Endodermal cell (in vitro differentiated cells): ENCODE data around the gene STOML3. TPM values are rescaled to one million over a fixed set of nuclear protein-coding genes. Genes with fewer than 3 reads are reported as not detected.

Experiments used
- DNase-seq: peaks from one replicate; pipeline ENCODE4 v3.0.0-alpha.2; 2017
- H3K27ac ChIP-seq: 2 replicates; pipeline ENCODE4 v1.5.1; 2013; ENCODE audit warnings: mild to moderate bottlenecking, low read depth, low read length, moderate library complexity
- H3K27me3 ChIP-seq: 2 replicates; pipeline ENCODE4 v1.6.1; 2013; ENCODE audit warnings: mild to moderate bottlenecking, low read length, moderate library complexity; ENCODE audit not compliant: insufficient read depth, control insufficient read depth, poor library complexity, severe bottlenecking
- H3K36me3 ChIP-seq: 2 replicates; pipeline ENCODE4 v1.7.0; 2013; ENCODE audit warnings: mild to moderate bottlenecking, low read length, moderate library complexity; ENCODE audit not compliant: control insufficient read depth, insufficient read depth
- H3K4me1 ChIP-seq: one replicate; pipeline ENCODE4 v1.7.0; 2013; ENCODE audit warnings: low read length; ENCODE audit not compliant: control insufficient read depth, insufficient read depth
- H3K4me3 ChIP-seq: 2 replicates; pipeline ENCODE4 v1.5.1; 2013; ENCODE audit warnings: mild to moderate bottlenecking, low read length, moderate library complexity
- H3K9ac ChIP-seq: 2 replicates; pipeline ENCODE4 v1.6.1; 2013; ENCODE audit warnings: mild to moderate bottlenecking, low read length, moderate library complexity; ENCODE audit not compliant: poor library complexity, severe bottlenecking; ENCODE audit errors: extremely low read depth
- H3K9me3 ChIP-seq: 2 replicates; pipeline ENCODE4 v1.6.1; 2013; ENCODE audit warnings: mild to moderate bottlenecking, low read length, moderate library complexity; ENCODE audit not compliant: control insufficient read depth
- H3K27ac Mint-ChIP-seq: 2 replicates; pipeline ENCODE4 v1.8.0; 2020; ENCODE audit warnings: mixed read lengths
- H3K27me3 Mint-ChIP-seq: 2 replicates; pipeline ENCODE4 v1.8.0; 2021; ENCODE audit warnings: mild to moderate bottlenecking, mixed read lengths; ENCODE audit not compliant: insufficient read depth
- H3K36me3 Mint-ChIP-seq: 2 replicates; pipeline ENCODE4 v1.8.0; 2020; ENCODE audit warnings: low read depth, mixed read lengths
- H3K4me1 Mint-ChIP-seq: 2 replicates; pipeline ENCODE4 v1.8.0; 2020; ENCODE audit warnings: mixed read lengths
- H3K4me3 Mint-ChIP-seq: 2 replicates; pipeline ENCODE4 v1.8.0; 2020; ENCODE audit warnings: mild to moderate bottlenecking, moderate library complexity, mixed read lengths
- H3K9me3 Mint-ChIP-seq: 2 replicates; pipeline ENCODE4 v1.8.0; 2020; ENCODE audit warnings: mild to moderate bottlenecking, mixed read lengths
- whole genome bisulfite sequencing, 2 experiments: methylation state at CpG; one replicate each; pipeline versions ENCODE4 v1.1.5 to v1.1.7; 2013; ENCODE audit warnings: missing lambda C conversion rate in 2 of 2, mixed read lengths in 1 of 2; ENCODE audit not compliant: insufficient coverage in 1 of 2, insufficient read length in 1 of 2; 5-methylcytosine and 5-hydroxymethylcytosine counted together
- total RNA-seq, 2 donors: library from RNA; stranded (reverse); fragmentation: NEBNext Ultra II Directional in 1 of 2; extraction: Animal tissue kit (Norgen Biotek cat#: 25700) in 1 of 2; gene quantifications; 2 replicates in 1 of 2; 3 replicates in 1 of 2; pipeline ENCODE4 v1.2.1, GENCODE V29; 2021
- TF ChIP-seq, protein P1 (sequence below): fragments of 200-600 bp; sonication (generic); conservative IDR thresholded peaks from 2 replicates; pipeline ENCODE4 v1.5.0; 2021; ENCODE audit warnings: antibody characterized with exemption, mild to moderate bottlenecking

Gene STOML3
- total RNA-seq, 2 donors from 2014 or later, result not detected

DNA sequence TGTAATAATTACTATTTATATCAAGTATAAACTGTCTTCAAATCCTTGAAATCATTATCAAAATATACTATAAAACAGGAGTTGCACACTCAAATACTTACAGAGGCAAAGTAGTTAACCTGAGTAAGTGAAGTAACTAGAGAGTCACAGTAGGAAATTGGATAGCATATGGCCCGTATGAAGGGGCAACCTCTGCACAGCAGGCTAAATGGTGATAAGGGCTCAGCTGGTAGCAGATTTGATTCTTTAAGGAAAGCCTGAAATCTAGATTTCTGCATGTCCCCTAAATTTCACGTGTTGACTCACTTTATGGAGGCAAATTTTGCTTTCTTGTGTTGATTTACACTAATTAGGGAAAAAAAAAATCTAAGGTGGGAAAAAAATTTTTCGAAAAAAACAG lies 46.4 kb downstream of the STOML3 start:
- WGBS, 2 experiments, result 42 to 43% methylated on average over 1 to 2 of the region's 3 CpGs
- Mint-ChIP-seq H3K27ac (no peak overlapping the region), H3K4me1 (peaks cover 1% of the 10 kb centered on the region)

DNA sequence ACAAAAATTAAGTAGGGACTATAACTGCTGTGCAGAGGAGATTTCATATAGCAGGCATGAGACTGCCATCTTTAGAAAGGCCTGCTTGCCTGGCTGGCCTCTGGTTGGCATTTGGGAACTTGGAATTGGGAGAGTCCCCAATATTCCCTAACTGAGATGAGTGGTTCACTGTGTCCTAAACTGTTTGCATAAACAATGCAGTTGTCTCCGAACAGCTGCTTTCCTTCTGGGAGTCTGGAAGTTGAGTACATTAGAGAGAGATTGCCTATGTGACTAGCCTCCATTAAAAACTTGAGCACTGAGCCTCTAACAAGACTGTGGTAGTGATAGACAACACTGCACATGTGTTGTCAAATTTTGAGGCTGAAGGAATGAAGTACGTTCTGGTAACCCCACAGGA lies 47.4 kb downstream of the STOML3 start:
- Mint-ChIP-seq H3K27ac (no peak overlapping the region), H3K9me3 (no peaks in the 10 kb centered on the region), H3K36me3 (no peaks in the 10 kb centered on the region), H3K4me3 (no peak overlapping the region), H3K27me3 (no peaks in the 10 kb centered on the region), H3K4me1 (peaks cover 1% of the 10 kb centered on the region)
- H3K27ac ChIP-seq, result no peak overlapping the region
- no peaks in the 10 kb centered on the region for H3K27me3 ChIP-seq
- no peaks in the 10 kb centered on the region for H3K9me3 ChIP-seq
- no peaks in the 10 kb centered on the region for H3K36me3 ChIP-seq
- no peaks in the 10 kb centered on the region for H3K4me1 ChIP-seq
- no peak overlapping the region for H3K4me3 ChIP-seq
- 80 to 94% methylated on average over 2 of the region's 2 CpGs for WGBS, 2 experiments
- H3K9ac ChIP-seq, result no peak overlapping the region
- TF ChIP-seq, protein P1, sequence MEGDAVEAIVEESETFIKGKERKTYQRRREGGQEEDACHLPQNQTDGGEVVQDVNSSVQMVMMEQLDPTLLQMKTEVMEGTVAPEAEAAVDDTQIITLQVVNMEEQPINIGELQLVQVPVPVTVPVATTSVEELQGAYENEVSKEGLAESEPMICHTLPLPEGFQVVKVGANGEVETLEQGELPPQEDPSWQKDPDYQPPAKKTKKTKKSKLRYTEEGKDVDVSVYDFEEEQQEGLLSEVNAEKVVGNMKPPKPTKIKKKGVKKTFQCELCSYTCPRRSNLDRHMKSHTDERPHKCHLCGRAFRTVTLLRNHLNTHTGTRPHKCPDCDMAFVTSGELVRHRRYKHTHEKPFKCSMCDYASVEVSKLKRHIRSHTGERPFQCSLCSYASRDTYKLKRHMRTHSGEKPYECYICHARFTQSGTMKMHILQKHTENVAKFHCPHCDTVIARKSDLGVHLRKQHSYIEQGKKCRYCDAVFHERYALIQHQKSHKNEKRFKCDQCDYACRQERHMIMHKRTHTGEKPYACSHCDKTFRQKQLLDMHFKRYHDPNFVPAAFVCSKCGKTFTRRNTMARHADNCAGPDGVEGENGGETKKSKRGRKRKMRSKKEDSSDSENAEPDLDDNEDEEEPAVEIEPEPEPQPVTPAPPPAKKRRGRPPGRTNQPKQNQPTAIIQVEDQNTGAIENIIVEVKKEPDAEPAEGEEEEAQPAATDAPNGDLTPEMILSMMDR, result no peak
- no peak for DNase-seq

More for the DNA sequence above, 46.4 kb downstream of the STOML3 start:
- no peaks in the 10 kb centered on the region for H3K36me3 ChIP-seq
- no peaks in the 10 kb centered on the region for H3K4me1 ChIP-seq
- no peak overlapping the region for H3K4me3 ChIP-seq
- no peak overlapping the region for H3K9ac ChIP-seq
- H3K9me3 ChIP-seq, result no peaks in the 10 kb centered on the region
- no peak for DNase-seq
- Mint-ChIP-seq H3K27me3 (no peaks in the 10 kb centered on the region), H3K9me3 (no peaks in the 10 kb centered on the region), H3K4me3 (no peak overlapping the region), H3K36me3 (no peaks in the 10 kb centered on the region)
- no peak overlapping the region for H3K27ac ChIP-seq
- H3K27me3 ChIP-seq, result no peaks in the 10 kb centered on the region
- TF ChIP-seq, protein P1, result no peak

DNA sequence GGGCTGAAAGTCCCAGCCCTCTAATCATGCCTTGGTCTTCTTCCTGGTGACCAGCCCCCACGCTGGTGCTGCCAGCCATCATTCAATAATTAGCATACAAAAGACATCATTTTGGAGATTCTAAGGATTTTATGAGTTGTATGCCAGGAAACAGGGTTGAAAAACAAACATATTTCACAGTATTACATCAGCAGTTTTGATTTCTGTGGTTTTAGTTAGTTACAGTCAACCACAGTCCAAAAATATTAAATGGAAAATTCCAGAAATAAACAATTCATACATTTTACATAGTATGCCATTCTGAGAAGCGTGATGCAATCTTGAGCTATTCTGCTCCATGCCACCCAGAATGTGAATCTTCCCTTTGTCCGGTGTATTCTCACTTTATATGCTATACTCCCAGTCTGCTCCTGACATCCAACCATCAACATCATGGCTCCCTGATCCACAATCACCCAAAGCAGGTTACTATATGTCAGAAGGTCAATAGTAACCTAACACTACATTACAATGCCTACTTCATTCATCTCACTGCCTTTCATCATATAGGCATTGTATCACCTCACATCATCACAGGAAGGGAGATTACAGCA lies 49.2 kb downstream of the STOML3 start:
- H3K9ac ChIP-seq, result no peak overlapping the region
- H3K36me3 ChIP-seq, result no peaks in the 10 kb centered on the region
- no peaks in the 10 kb centered on the region for H3K4me1 ChIP-seq
- no peak overlapping the region for H3K4me3 ChIP-seq
- H3K9me3 ChIP-seq, result no peaks in the 10 kb centered on the region
- no peaks in the 10 kb centered on the region for H3K4me1 Mint-ChIP-seq
- no peaks in the 10 kb centered on the region for H3K9me3 Mint-ChIP-seq
- H3K36me3 Mint-ChIP-seq, result no peaks in the 10 kb centered on the region
- 82 to 94% methylated on average over 2 to 3 of the region's 3 CpGs for WGBS, 2 experiments
- no peaks in the 10 kb centered on the region for H3K27me3 ChIP-seq
- no peak overlapping the region for H3K27ac Mint-ChIP-seq
- H3K4me3 Mint-ChIP-seq, result no peak overlapping the region
- H3K27me3 Mint-ChIP-seq, result no peaks in the 10 kb centered on the region
- no peak overlapping the region for H3K27ac ChIP-seq
- DNase-seq, result no peak
- TF ChIP-seq, protein P1, result no peak
